Umbilical cord (tissue), 2 donors: Measurements from ENCODE around the gene HSD17B14. TPM values are rescaled to one million over a fixed set of nuclear protein-coding genes. Genes with fewer than 3 reads are reported as not detected.
"Not testable (repeated sequence)": the region's sequence is repeated elsewhere in the genome, so short reads cannot be mapped to it uniquely, and the experiment has no call there.

ENCODE experiments used
- DNase-seq: peaks from one replicate; pipeline ENCODE4 v3.0.0-alpha.2; 2015; ENCODE audit warnings: low spot score
- total RNA-seq: library from RNA; depleted of rRNA; stranded (reverse); fragments of >200 nt; gene quantifications from one replicate; pipeline ENCODE4 v1.2.3, GENCODE V29; 2014; ENCODE audit warnings: low replicate concordance; ENCODE audit not compliant: insufficient read depth

HSD17B14 gene
- total RNA-seq, 1 donor from 2014 or later: 3.4 TPM

DNA sequence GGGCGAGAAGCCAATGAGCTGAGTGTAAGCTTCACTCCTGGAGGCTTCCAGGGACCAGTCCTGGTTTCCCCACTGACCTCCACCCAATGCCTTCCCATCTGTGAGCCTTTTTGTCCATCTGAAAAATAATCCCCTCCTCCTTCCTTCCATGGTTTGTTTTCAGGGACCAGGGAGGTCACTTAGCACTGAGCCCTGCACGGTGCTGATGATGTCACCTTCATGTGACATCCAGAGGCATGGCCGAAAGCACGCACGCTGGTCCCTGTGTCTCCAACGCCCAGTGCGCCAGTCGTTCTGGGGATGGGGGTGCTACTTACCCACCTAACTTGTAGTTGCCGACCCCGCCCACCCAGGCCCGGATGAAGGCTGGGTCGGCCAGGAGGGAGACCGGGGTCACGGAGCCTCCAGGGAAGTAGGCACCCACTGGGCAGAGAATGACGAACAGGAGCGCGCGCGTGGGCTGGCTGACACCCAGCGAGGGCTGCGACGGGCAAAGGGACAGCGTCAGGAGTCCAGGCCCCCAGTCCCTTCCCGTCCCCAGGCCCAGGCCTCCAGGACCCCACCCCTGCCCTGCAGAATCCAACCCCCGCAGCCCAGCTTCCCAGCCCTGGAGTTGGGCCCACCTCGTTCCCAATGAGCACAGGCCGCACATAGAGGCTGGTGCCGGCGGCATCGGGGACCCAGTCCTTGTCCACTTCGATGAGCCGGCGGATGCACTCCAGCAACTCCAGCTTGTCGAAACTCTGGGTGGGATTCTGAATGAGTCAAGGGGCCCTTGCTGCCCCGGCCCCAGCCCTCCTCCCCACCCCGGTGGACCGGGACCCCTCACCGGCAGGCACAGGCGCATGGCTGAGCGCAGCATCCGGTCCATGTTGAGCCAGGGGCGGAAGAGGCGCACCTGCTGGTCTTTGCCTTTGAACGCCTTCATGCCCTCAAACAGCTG, 36.7 kb downstream of the HSD17B14 start:
- no peak for DNase-seq

DNA sequence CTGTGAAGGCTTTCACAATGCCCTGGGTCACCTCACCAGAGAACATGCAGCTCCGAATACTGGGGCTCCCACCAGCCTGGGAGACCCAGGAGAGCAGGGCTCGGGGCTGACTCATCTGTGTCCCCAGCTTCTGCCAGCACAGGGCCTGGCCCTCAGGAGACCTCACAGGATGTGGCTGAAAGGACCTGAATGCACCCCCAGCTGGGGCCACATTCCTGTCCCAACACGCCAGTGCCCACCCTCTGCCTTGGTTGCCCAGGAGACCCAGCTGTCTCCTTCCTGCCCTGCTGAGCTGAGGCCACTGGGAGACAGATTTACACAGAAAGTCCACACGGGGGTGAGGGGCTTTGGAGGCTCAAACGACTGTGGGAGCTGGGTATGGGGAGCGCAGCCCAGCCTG, 37.4 kb downstream of the HSD17B14 start:
- DNase-seq: no peak

DNA sequence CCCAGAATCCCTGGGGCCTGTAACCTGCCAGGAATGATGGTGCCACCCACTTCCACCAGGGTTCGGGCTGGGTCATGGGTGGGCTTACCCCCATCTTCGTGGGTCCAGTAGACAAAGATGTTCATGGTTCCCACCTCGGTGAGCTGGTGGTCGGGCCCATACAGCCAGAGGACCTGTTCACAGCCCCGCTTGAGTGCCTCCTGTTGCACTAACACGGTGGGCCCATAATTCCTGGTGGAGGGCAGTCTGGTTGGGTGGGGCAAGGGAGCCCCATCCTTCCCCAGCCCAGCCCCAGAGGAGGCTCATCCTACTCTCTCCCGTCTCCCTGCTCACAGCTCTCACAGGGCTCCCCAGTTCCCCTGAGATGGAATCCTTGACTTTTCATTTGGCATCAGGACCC, 39.2 kb downstream of the HSD17B14 start:
- DNase-seq: no peak

DNA sequence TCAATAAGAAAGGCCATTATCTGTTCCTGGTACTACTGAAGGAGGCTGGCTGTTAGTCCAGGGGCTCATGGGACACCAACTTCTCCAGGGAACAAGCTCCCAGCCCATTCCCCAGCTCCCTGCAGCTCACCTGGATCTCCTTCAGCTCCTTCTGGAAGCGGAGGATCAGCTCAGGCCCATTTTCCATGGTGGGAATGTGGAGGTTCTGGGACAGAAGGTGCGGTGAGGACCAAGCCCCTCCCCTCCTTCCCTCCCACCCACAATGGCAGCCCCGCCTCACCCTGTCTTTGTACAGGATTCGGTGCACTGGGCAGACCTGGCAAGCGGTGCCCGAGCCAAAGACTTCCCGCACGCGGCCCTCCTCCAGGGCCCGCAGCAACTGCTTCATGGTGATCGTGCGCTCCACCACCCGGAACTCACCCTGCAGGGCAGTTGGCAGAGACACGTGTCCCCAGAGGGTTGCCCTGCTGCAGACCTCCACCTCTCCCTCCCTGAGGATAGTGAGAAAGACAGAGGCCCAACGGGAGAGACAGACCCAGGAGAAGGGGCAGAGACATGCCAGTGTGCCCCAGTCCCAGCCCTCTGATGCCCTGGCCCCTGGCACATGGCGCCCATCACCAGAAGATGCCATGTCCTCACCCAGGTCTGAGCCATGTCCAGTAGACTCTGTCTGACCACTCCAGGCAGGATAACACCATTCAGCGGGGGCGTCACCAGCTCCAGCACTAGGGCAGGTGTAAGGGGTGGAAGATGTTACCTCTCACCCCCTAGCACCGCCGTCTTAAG, 39.8 kb downstream of the HSD17B14 start:
- DNase-seq: no peak

DNA sequence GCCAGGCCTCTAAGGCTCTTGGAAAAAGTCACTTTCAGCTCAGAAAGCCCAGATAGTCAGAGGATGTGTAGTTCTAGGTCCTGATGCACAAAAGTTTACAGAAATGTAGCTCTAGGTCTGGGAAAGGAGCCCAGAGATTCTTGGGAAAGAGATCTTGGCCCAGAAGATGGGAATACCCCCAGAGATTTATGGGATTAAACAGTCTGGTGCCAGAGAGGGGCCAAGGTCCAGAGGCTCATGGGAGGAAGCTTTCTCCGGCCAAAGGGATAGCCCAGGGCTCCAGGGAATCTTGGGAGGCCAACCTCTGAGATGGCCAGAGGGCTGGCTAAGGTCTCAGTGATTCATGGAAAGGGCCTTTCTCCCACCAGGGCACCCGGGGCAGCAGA, 40.6 kb downstream of the HSD17B14 start:
- no peak for DNase-seq

DNA sequence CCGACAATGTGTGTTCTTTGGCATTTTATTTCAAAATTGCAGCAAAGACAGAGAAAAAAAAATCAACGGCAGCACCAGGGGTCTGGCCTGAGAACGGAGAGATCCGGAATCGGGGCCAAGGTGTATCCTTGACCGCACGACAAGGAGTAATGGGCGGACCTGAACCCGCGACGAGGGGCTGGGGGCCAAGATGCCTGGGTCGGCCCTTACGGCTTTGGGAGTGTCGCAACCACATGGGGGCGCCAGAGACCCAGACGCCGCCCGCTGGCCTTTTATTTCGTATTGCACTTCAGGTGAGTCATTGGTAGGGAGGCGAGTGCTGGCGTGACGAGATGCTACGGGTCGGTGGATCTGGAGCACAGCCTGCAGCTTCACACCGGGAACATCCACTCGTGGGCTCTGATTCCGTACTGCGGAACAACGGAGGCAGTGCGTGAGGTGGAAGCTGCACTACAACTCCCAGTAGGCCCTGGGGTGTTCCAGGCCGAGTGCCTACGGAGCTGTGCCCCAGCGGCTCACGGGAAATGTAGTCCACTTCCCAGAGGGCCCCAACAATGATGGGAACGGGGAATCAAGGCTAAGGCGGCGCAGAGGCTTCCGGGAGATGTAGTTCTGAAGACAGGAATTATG, 41.1 kb downstream of the HSD17B14 start:
- peak; percentile 97 for DNase-seq

DNA sequence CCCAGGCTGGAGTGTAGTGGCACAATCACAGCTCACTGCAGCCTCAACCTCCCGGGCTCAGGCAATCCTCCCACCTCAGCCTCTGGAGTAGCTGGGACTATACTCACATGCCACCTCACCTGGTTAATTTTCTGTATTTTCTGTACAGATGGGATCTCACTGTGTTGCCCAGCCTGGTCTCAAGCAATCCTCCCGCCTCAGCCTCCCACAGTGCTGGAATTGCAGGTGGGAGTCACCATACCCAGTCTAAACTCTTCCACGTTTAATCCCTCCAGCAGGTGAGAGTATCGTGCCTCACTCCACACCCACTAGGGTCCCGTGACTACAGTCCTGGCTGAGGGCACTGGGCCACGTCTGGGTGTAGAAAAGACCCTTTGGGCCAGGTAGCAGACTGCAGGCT, 42.0 kb downstream of the HSD17B14 start:
- no peak for DNase-seq

DNA sequence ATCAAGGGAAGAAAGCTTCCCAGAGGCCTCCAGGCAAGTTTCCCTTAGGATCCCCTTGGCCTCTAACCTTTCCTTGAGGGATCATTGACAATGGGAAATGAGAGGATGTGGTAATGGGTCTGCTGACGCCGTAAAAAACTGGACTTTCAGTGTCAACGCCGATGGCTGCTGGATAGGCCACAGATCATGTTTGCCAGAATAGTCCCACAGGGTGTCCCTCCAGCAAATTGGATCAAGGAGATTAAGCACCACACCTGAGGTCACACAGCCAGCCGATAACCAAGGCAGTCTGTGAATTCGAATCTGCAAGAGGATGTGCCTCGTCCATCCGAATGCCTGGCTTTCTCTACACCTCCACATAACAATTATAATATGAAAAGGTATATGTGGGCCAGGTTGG, 43.0 kb downstream of the HSD17B14 start:
- DNase-seq: no peak

DNA sequence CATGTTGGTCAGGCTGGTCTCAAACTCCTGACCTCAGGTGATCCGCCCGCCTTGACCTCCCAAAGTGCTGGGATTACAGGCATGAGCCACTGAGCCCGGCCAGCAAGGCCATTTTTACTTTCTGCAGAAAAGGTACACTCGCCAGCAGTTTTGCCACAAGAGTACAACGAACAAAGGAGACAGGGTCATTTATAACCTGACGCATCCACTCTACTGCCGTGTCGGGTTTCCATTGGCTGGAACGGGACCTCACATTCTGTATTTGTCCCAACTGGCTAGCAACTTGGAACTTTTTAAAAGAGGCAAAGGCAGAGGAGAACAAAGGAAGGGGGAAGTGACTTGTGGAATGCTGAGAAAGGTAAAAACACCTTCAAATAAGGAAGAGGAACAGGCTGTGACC, 49.0 kb downstream of the HSD17B14 start:
- not testable (repeated sequence) for DNase-seq

DNA sequence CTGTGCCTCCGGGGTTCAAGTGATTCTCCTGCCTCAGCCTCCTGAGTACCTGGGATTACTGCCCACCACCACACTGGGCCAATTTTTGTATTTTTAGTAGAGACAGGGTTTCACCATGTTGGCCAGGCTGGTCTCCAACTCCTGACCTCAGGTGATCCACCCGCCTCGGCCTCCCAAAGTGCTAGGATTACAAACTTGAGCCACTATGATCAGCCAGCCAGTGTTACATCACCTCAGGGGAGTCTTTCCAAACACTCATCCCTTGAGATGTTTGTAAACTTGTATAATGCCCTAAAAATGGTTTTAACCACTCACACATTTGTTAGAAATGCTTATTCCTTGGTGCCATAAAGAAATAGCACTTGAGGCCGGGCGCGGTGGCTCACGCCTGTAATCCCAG, 49.9 kb downstream of the HSD17B14 start:
- not testable (repeated sequence) for DNase-seq

DNA sequence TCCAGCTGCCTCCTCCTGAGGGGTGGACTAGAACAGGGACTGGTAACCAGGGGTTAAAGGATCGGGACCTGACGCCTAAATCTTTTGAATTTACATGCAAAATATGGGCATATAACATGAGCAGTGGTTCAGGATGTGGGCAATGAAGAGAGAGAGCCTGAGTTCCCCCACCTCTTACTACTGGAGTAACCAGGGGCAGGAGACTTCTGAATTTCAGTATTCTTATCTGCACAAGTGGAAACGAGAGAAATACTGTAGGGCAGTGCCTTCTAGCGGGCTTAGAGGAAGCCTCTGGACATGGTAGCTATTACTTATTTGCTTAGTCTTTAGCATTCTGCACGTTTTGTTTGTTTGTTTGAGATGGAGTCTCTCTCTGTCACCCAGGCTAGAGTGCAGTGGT, 51.8 kb downstream of the HSD17B14 start:
- no peak for DNase-seq

DNA sequence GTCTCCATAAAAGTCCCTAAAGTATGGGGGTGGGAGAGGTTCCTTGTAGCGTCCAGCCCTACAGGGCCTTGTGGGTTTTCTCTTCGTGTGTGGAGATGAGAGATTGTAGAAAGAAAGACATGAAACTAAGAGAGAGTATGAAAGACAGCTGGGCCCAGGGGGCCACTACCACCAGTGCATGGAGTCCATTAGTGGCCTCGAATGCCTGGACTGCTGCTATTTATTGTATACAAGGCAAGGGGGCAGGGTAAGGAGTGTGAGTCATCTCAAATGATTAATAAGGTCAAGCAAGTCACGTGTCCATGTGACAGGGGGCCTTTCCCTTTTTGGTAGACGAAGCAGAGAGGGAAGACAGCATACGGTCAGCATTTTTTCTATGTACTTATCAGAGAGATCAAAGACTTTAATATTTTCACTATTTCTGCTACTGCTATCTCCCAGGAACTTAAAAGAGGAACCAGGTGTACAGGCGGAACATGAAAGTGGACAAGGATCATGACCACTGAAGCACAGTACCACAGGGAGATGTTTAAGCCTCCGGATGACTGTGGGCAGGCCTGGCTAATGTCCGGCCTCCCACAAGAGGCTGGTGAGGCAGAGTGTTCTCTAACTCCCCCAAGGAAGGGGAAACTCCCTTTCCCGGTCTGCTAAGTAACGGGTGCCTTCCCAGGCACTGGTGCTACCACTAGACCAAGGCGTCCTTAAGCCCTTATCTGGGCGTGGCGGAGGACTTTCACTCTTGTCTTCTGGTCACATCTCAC, 55.5 kb downstream of the HSD17B14 start:
- peak; percentile 62 for DNase-seq

DNA sequence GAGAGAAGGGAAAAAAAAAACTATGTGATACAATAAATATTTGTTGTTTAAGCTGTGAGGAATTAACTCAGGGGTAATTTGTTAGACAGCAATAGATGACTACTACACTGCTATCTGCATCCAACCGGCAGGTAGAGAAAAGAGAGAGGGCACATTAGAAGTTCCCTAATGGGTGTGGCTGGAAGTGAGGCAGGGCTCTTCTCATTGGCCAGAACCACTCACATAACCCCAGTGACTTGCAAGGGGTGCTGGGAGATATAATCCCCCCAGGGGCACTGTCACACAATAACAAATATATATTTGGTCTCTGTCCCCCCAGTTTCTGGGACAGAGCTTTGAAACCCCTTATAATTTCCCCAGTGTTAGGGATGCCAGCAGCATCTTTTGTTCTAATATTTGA, 56.7 kb downstream of the HSD17B14 start:
- DNase-seq: no peak

DNA sequence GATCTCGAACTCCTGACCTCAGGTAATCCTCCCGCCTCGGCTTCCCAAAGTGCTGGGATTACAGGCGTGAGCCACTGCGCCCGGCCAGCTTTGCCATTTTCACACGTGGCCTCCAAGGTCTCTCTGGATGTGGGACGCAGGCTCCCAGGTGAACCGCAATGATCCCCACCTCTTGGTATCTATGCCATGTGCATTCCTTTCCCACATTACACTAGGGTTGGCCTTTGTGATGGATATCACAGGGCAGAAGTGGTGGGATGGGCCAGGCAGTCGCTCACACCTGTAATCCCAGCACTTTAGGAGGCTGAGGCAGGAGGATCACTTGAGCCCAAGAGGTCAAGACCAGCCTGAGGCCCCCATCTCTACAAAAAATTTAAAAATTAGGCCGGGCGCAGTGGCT, 58.6 kb downstream of the HSD17B14 start:
- no peak for DNase-seq

DNA sequence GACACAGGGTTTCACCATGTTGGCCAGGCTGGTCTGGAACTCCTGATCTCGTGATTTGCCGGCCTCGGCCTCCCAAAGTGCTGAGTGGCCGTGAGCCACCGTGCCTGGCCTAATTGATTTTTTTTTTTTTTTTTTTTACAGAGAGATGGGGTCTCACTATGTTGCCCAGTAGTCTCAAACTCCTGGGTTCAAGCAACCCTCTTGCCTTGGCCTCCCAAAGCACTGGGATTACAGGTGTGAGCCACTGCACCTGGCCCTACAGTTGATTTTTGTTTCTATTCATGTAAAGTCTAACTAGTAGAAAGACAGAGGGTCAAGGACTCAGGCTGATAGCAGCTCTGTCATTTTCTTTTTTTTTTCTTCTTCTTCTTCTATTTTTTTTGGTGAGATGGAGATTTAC, 59.2 kb downstream of the HSD17B14 start:
- DNase-seq: no peak

DNA sequence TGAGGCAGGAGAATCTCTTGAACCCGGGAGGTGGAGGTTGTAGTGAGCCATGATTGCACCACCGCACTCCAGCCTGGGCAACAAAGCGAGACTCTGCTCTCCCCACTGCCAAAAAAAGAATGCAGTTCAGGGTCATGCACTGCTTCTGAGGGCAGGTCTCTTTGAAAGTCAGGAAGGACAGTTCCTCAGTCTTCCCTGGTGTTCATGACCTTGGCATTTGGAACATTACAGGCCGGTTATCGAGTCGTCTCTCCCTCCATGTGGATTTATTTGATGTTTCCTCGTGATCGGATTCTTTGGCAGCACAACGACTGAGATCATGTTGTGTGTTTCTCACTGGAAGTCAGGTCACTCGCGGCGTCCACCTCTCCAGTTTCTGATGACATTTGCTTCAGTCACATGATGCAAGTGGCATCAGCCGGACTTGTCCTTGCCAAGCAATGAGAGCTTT, 63.8 kb downstream of the HSD17B14 start:
- DNase-seq: no peak

DNA sequence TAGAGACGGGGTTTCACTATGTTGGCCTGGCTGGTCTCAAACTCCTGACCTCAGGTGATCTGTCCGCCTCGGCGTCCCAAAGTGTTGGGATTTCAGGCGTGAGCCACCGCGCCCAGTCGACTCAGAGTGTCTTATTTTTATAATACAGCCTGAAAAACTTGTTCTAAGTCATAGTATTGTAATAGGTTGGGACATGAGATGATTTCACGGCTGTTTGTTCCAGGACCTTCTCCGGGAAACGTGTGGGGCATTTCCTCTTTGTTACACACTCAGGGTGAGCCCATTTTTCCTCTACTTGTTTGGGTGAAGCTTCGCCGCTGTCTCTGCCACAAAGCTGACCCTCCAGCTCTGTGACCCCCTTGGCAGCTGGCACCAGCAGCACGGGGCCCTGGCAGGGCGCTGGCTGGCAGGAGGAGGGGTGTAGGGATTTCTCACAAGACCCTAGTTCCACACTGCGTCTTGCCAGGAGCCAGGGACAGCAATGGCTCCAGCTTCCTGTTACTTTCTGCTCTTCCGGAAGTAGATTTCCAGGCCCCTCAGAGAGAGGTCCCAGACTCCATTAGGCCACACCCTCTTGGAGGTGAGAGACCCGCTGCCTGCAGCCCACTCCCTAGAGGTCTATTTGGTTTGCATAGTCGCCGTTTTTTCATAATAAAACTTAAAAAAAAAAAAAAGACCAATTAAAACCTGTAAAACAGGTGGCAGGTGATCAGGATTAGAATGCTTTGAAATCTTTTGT, 65.4 kb downstream of the HSD17B14 start:
- DNase-seq: no peak

DNA sequence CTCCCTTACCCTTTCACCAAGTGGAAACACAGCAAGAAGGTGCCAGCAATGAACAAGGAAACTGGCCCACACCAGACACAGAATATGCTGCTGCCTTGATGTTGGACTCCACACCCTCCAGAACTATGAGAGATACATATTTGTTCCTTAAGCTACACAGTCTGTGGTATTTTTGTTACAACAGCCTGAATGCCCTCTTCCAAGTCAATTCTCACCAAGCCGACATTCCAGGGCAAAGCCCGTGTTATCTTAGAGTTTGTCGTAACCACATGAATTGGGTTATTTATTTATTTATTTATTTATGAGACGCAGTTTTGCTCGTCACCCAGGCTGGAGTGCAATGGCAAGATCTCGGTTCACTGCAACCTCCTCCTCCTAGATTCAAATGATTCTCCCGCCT, 66.0 kb downstream of the HSD17B14 start:
- no peak for DNase-seq

DNA sequence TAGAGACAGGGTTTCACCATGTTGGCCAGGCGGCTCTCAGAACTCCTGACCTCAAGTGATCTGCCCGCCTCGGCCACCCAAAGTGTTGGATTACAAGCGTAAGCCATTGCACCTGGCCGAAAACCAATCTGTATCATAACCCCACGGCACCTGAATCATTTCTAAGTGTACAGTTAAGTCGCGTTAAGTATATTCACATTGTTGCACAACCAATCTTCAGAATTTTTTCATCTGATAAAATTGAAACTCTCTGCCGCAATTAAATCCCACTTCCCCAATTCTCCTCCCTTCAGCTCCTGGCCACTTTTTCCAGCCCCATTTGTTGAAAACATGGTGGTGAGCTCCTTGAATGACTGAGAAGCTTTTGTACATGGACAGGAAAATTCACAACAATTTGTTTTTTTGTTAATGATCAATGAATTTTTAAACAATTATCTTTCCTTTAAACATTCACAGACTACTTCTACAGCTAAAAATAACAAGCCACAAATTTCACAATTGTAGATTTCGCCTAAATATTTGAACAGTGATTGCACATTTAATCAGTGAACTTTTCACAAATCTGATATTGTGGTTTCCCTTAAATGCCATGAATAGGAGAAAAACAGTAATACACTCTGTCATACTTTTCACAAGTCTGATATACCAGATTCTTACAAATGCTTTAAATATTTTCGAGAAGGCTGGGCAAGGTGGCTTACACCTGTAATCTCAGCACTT, 67.1 kb downstream of the HSD17B14 start:
- DNase-seq: no peak

DNA sequence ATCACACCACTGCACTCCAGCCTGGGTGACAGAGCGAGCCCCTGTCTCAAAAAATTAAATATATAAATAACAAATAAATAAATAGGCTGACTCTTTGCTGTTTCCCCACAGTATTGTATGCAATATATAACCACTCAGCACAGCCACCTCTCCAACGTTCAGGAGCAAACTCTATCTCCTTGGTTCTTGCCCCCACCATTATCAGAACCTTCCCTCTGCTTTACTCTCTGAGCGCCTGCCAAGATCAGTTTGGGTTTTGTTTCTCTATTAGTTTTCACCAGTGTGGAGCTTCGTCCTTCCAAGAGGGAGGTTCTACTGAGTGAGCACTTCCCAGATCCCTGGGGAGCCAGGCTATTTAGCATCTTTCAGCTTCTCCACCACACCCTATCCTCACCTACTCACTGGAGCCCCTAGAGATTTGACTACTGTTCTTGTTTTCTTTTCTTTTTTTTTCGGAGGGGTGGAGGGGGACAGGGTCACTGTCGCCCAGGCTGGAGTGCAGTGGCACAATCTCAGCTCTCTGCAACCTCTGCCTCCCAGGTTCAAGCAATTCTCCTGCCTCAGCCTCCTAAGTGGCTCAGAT, 68.0 kb downstream of the HSD17B14 start:
- DNase-seq: not testable (repeated sequence)
